HUES48 (cell line): ENCODE data around the gene B3GNT7.
"Not testable (repeated sequence)": the region's sequence is repeated elsewhere in the genome, so short reads cannot be mapped to it uniquely, and the experiment has no call there.

Experiments used
- H3K27ac ChIP-seq: one replicate; pipeline ENCODE4 v1.7.0; 2013; ENCODE audit warnings: low read depth, low read length, inconsistent platforms
- H3K27me3 ChIP-seq: 2 replicates; pipeline ENCODE4 v1.6.1; 2013; ENCODE audit warnings: mild to moderate bottlenecking, low read length; ENCODE audit not compliant: control insufficient read depth, insufficient read depth
- H3K36me3 ChIP-seq: 2 replicates; pipeline ENCODE4 v1.6.1; 2013; ENCODE audit warnings: low read length; ENCODE audit not compliant: control insufficient read depth, insufficient read depth
- H3K4me1 ChIP-seq: 2 replicates; pipeline ENCODE4 v1.6.1; 2013; ENCODE audit warnings: mild to moderate bottlenecking, low read length; ENCODE audit not compliant: control insufficient read depth, insufficient read depth
- H3K4me3 ChIP-seq: 2 replicates; pipeline ENCODE4 v1.5.1; 2013; ENCODE audit warnings: mild to moderate bottlenecking, low read depth, low read length
- H3K9ac ChIP-seq: 2 replicates; pipeline ENCODE4 v1.6.1; 2013; ENCODE audit warnings: mild to moderate bottlenecking, low read depth, low read length, moderate library complexity
- H3K9me3 ChIP-seq: 2 replicates; pipeline ENCODE4 v1.6.1; 2013; ENCODE audit warnings: low read length; ENCODE audit not compliant: control insufficient read depth, insufficient read depth

Gene B3GNT7

GRCh38 chr2:231397011-231397927, 1.8 kb downstream of the B3GNT7 start:
- Histone ChIP-seq H3K27ac (no peak overlapping the region), H3K27me3 (no peaks in the 10 kb centered on the region), H3K9ac (no peak overlapping the region), H3K9me3 (no peaks in the 10 kb centered on the region), H3K36me3 (peaks cover 22% of the 10 kb centered on the region), H3K4me3 (peak overlapping the region; percentile 72; the same call in 1 of the 2 replicates), H3K4me1 (peaks cover 32% of the 10 kb centered on the region)

GRCh38 chr2:231397928-231398294, 2.4 kb downstream of the B3GNT7 start:
- Histone ChIP-seq H3K27me3 (no peaks in the 10 kb centered on the region), H3K36me3 (peaks cover 22% of the 10 kb centered on the region), H3K9me3 (no peaks in the 10 kb centered on the region), H3K9ac (no peak overlapping the region), H3K4me3 (no peak overlapping the region), H3K4me1 (peaks cover 29% of the 10 kb centered on the region), H3K27ac (no peak overlapping the region)

- Histone ChIP-seq H3K27ac (no peak overlapping the region), H3K4me3 (no peak overlapping the region), H3K9ac (no peak overlapping the region), H3K36me3 (peaks cover 22% of the 10 kb centered on the region), H3K9me3 (no peaks in the 10 kb centered on the region), H3K4me1 (peaks cover 23% of the 10 kb centered on the region), H3K27me3 (no peaks in the 10 kb centered on the region)
Observed at GRCh38 chr2:231398585-231398984, 3.1 kb downstream of the B3GNT7 start.

GRCh38 chr2:231399046-231399852, 3.7 kb downstream of the B3GNT7 start:
- H3K9ac ChIP-seq: no peak overlapping the region
- peaks cover 22% of the 10 kb centered on the region for H3K36me3 ChIP-seq
- no peak overlapping the region for H3K4me3 ChIP-seq
- H3K9me3 ChIP-seq: no peaks in the 10 kb centered on the region
- no peaks in the 10 kb centered on the region for H3K27me3 ChIP-seq
- H3K27ac ChIP-seq: no peak overlapping the region
- H3K4me1 ChIP-seq: peaks cover 19% of the 10 kb centered on the region

- Histone ChIP-seq H3K4me1 (peaks cover 14% of the 10 kb centered on the region), H3K27ac (peak overlapping the region; percentile 16), H3K4me3 (no peak overlapping the region), H3K27me3 (no peaks in the 10 kb centered on the region), H3K9me3 (no peaks in the 10 kb centered on the region), H3K36me3 (peaks cover 22% of the 10 kb centered on the region), H3K9ac (no peak overlapping the region)
Observed at GRCh38 chr2:231399853-231400680, 4.6 kb downstream of the B3GNT7 start.

GRCh38 chr2:231400681-231401080, 5.2 kb downstream of the B3GNT7 start:
- Histone ChIP-seq H3K36me3 (peaks cover 22% of the 10 kb centered on the region), H3K4me1 (peaks cover 18% of the 10 kb centered on the region)
- H3K27me3 ChIP-seq, H3K27ac ChIP-seq, H3K4me3 ChIP-seq, H3K9me3 ChIP-seq, H3K9ac ChIP-seq: not testable (repeated sequence)

GRCh38 chr2:231401101-231401500, 5.6 kb downstream of the B3GNT7 start:
- not testable (repeated sequence) for H3K9ac ChIP-seq, H3K27ac ChIP-seq, H3K4me3 ChIP-seq, H3K27me3 ChIP-seq, H3K9me3 ChIP-seq
- H3K4me1 ChIP-seq: peaks cover 22% of the 10 kb centered on the region
- H3K36me3 ChIP-seq: peaks cover 22% of the 10 kb centered on the region

GRCh38 chr2:231403421-231404182, 8.1 kb downstream of the B3GNT7 start:
- H3K27ac ChIP-seq, H3K27me3 ChIP-seq, H3K9ac ChIP-seq, H3K36me3 ChIP-seq, H3K4me3 ChIP-seq, H3K9me3 ChIP-seq: not testable (repeated sequence)
- H3K4me1 ChIP-seq: peaks cover 19% of the 10 kb centered on the region

GRCh38 chr2:231404183-231404578, 8.7 kb downstream of the B3GNT7 start:
- H3K9me3 ChIP-seq, H3K36me3 ChIP-seq, H3K27me3 ChIP-seq, H3K4me3 ChIP-seq, H3K9ac ChIP-seq, H3K27ac ChIP-seq: not testable (repeated sequence)
- H3K4me1 ChIP-seq: peaks cover 19% of the 10 kb centered on the region

GRCh38 chr2:231405601-231406367, 10.3 kb downstream of the B3GNT7 start:
- H3K36me3 ChIP-seq, H3K4me3 ChIP-seq, H3K27ac ChIP-seq, H3K27me3 ChIP-seq, H3K9ac ChIP-seq, H3K9me3 ChIP-seq: not testable (repeated sequence)
- peaks cover 17% of the 10 kb centered on the region for H3K4me1 ChIP-seq
